ENCODE results near the gene TEN1. TPM values are rescaled to one million over a fixed set of nuclear protein-coding genes. Genes with fewer than 3 reads are reported as not detected.

TEN1 gene
- total RNA-seq, 1 donor from 2014 or later = 15.9 TPM

- no peak for TF ChIP-seq CTCF (conservative IDR thresholded peaks at IDR 0.05)
- Mint-ChIP-seq H3K27me3 (no peaks in the 10 kb centered on the region), H3K36me3 (peaks cover 51% of the 10 kb centered on the region), H3K4me1 (ENCODE audit: unreplicated experiment) (peaks cover 15% of the 10 kb centered on the region), H3K27ac (no peak overlapping the region), H3K4me3 (no peak overlapping the region), H3K9me3 (no peaks in the 10 kb centered on the region)
- DNase-seq (ENCODE audit: extremely low spot score, unreplicated experiment) = no peak
These were observed 67.0 kb downstream of the TEN1 start for GRCh38 chr17:76046064-76046463.

- TF ChIP-seq CTCF (conservative IDR thresholded peaks at IDR 0.05) = no peak
- Mint-ChIP-seq H3K36me3 (peaks cover 52% of the 10 kb centered on the region), H3K27ac (peak overlapping the region; percentile 75), H3K4me1 (ENCODE audit: unreplicated experiment) (peaks cover 18% of the 10 kb centered on the region), H3K27me3 (no peaks in the 10 kb centered on the region), H3K9me3 (peaks cover 4% of the 10 kb centered on the region), H3K4me3 (no peak overlapping the region)
- no peak for DNase-seq (ENCODE audit: extremely low spot score, unreplicated experiment)
These were observed 69.1 kb downstream of the TEN1 start for GRCh38 chr17:76048025-76048605.

- H3K27me3 Mint-ChIP-seq = no peaks in the 10 kb centered on the region
- TF ChIP-seq CTCF (conservative IDR thresholded peaks at IDR 0.05) = no peak
- peaks cover 4% of the 10 kb centered on the region for H3K9me3 Mint-ChIP-seq
- peaks cover 52% of the 10 kb centered on the region for H3K36me3 Mint-ChIP-seq
- peak overlapping the region; percentile 75 for H3K27ac Mint-ChIP-seq
- DNase-seq (ENCODE audit: extremely low spot score, unreplicated experiment) = no peak
- peaks cover 18% of the 10 kb centered on the region for H3K4me1 Mint-ChIP-seq (ENCODE audit: unreplicated experiment)
- peak overlapping the region; percentile 16 for H3K4me3 Mint-ChIP-seq
These were observed 69.7 kb downstream of the TEN1 start for GRCh38 chr17:76048711-76049110.

- no peak for DNase-seq (ENCODE audit: extremely low spot score, unreplicated experiment)
- peaks cover 4% of the 10 kb centered on the region for H3K9me3 Mint-ChIP-seq
- no peaks in the 10 kb centered on the region for H3K27me3 Mint-ChIP-seq
- H3K4me3 Mint-ChIP-seq = no peak overlapping the region
- H3K4me1 Mint-ChIP-seq (ENCODE audit: unreplicated experiment) = peaks cover 15% of the 10 kb centered on the region
- peak overlapping the region; percentile 75 for H3K27ac Mint-ChIP-seq
- no peak for TF ChIP-seq CTCF (conservative IDR thresholded peaks at IDR 0.05)
- peaks cover 52% of the 10 kb centered on the region for H3K36me3 Mint-ChIP-seq
These were observed 70.2 kb downstream of the TEN1 start for GRCh38 chr17:76049239-76049638.

- H3K27me3 Mint-ChIP-seq = no peaks in the 10 kb centered on the region
- H3K27ac Mint-ChIP-seq = peak overlapping the region; percentile 93
- peaks cover 13% of the 10 kb centered on the region for H3K4me1 Mint-ChIP-seq (ENCODE audit: unreplicated experiment)
- H3K4me3 Mint-ChIP-seq = peak overlapping the region; percentile 37
- peaks cover 4% of the 10 kb centered on the region for H3K9me3 Mint-ChIP-seq
- no peak for DNase-seq (ENCODE audit: extremely low spot score, unreplicated experiment)
- peaks cover 47% of the 10 kb centered on the region for H3K36me3 Mint-ChIP-seq
- TF ChIP-seq CTCF (conservative IDR thresholded peaks at IDR 0.05) = no peak
These were observed 70.9 kb downstream of the TEN1 start for GRCh38 chr17:76049836-76050537.

Other genes with a start within 250 kb of the TEN1 start
- 33.0 and 59.8 TPM in 2 replicates for gene GALK1, start 214.0 kb upstream of the TEN1 start, total RNA-seq (ENCODE audit: low replicate concordance)
- 41.9 and 49.7 TPM in 2 replicates for gene UNK, start 194.4 kb upstream of the TEN1 start, total RNA-seq (ENCODE audit: low replicate concordance)
- gene UNC13D, start 134.8 kb upstream of the TEN1 start, total RNA-seq (ENCODE audit: low replicate concordance) = 7.1 and 7.4 TPM in 2 replicates
- 43.0 and 49.9 TPM in 2 replicates for gene WBP2, start 123.9 kb upstream of the TEN1 start, total RNA-seq (ENCODE audit: low replicate concordance)
- gene TRIM47, start 100.7 kb upstream of the TEN1 start, total RNA-seq (ENCODE audit: low replicate concordance) = 1.9 and 3.1 TPM in 2 replicates
- gene TRIM65, start 82.3 kb upstream of the TEN1 start, total RNA-seq (ENCODE audit: low replicate concordance) = 8.1 and 19.0 TPM in 2 replicates
- gene MRPL38, start 74.4 kb upstream of the TEN1 start, total RNA-seq (ENCODE audit: low replicate concordance) = 93.5 and 113 TPM in 2 replicates
- 18.7 and 27.5 TPM in 2 replicates for gene FBF1, start 38.2 kb upstream of the TEN1 start, total RNA-seq (ENCODE audit: low replicate concordance)
- gene ACOX1, start 74 bp upstream of the TEN1 start, total RNA-seq (ENCODE audit: low replicate concordance) = 48.5 and 84.6 TPM in 2 replicates
- 11.5 and 14.1 TPM in 2 replicates for gene CDK3, start 21.6 kb downstream of the TEN1 start, total RNA-seq (ENCODE audit: low replicate concordance)
- gene EVPL, start 48.1 kb downstream of the TEN1 start, total RNA-seq (ENCODE audit: low replicate concordance) = 31.9 and 116 TPM in 2 replicates
- 86.7 and 89.6 TPM in 2 replicates for gene SRP68, start 93.3 kb downstream of the TEN1 start, total RNA-seq (ENCODE audit: low replicate concordance)
- 0.94 and 1.3 TPM in 2 replicates for gene GALR2, start 95.5 kb downstream of the TEN1 start, total RNA-seq (ENCODE audit: low replicate concordance)
- gene ZACN, start 99.9 kb downstream of the TEN1 start, total RNA-seq (ENCODE audit: low replicate concordance) = 0.29 TPM in 1 of 2 replicates, not detected in the other
- 171 and 201 TPM in 2 replicates for gene EXOC7, start 124.5 kb downstream of the TEN1 start, total RNA-seq (ENCODE audit: low replicate concordance)
- gene FOXJ1, start 162.0 kb downstream of the TEN1 start, total RNA-seq (ENCODE audit: low replicate concordance) = 5.3 and 18.2 TPM in 2 replicates